OCI-LY3 (cell line): Measurements from ENCODE around the gene LRRC61.

Source experiments
- H2AFZ ChIP-seq: fragments of 200-600, 300-600 bp; shearing (Covaris generic); 2 replicates; pipeline ENCODE4 v1.6.0; 2014; ENCODE audit warnings: antibody characterized with exemption, low read depth, low read length
- H3K27ac ChIP-seq: fragments of 200-600, 300-600 bp; sonication (generic); 2 replicates; pipeline ENCODE4 v1.5.1; 2014; ENCODE audit warnings: mild to moderate bottlenecking, low read length, moderate library complexity, mixed read lengths
- H3K27me3 ChIP-seq: fragments of 200-600, 300-600 bp; sonication (generic); 2 replicates; pipeline ENCODE4 v1.6.1; 2014; ENCODE audit warnings: low read depth, low read length, mixed read lengths
- H3K36me3 ChIP-seq: fragments of 200-600, 300-600 bp; sonication (generic); replicated peaks from 2 replicates; pipeline ENCODE3; 2014; ENCODE audit warnings: low read depth, low read length, mixed read lengths
- H3K4me1 ChIP-seq: fragments of 300-600, 200-600 bp; sonication (generic); 2 replicates; pipeline ENCODE4 v1.6.1; 2014; ENCODE audit warnings: low read length, mixed read lengths
- H3K4me2 ChIP-seq: fragments of 200-600, 300-600 bp; sonication (generic); 2 replicates; pipeline ENCODE4 v1.6.1; 2014; ENCODE audit warnings: low read length, mixed read lengths
- H3K4me3 ChIP-seq: fragments of 300-600, 200-600 bp; sonication (generic); 2 replicates; pipeline ENCODE4 v1.5.1; 2014; ENCODE audit warnings: antibody characterized with exemption, mild to moderate bottlenecking, low read length, moderate library complexity
- H3K79me2 ChIP-seq: fragments of 300-600, 200-600 bp; shearing (Covaris generic); 2 replicates; pipeline ENCODE4 v1.6.1; 2014; ENCODE audit warnings: mild to moderate bottlenecking, low read length, mixed read lengths
- H3K9ac ChIP-seq: fragments of 300-600, 200-600 bp; shearing (Covaris generic); 2 replicates; pipeline ENCODE4 v1.6.0; 2014; ENCODE audit warnings: mild to moderate bottlenecking, low read length, moderate library complexity
- H3K9me3 ChIP-seq: fragments of 200-600, 300-600 bp; shearing (Covaris generic); 2 replicates; pipeline ENCODE4 v1.6.1; 2014; ENCODE audit warnings: low read length, mixed read lengths; ENCODE audit not compliant: insufficient read depth
- H4K20me1 ChIP-seq: fragments of 200-600, 300-600 bp; sonication (generic); 2 replicates; pipeline ENCODE4 v1.6.1; 2016; ENCODE audit warnings: low read length, mixed read lengths; ENCODE audit not compliant: insufficient read depth
- CTCF ChIP-seq: fragments of 200-600, 300-600 bp; sonication (generic); IDR thresholded peaks from 2 replicates; pipeline ENCODE4 v1.5.1; 2014; ENCODE audit warnings: antibody characterized with exemption, low read length, low read depth
- EZH2phosphoT487 ChIP-seq: fragments of 200-600 bp; shearing (Covaris generic); IDR thresholded peaks from 2 replicates; pipeline ENCODE4 v1.6.1; 2018; ENCODE audit warnings: antibody characterized with exemption, mixed run types, low read depth

LRRC61 gene

GRCh38 chr7:150317748-150318444 is 5.3 kb upstream of the LRRC61 start:
- Histone ChIP-seq H3K4me1 (peaks cover 52% of the 10 kb centered on the region), H3K9me3 (no peaks in the 10 kb centered on the region), H2AFZ (no peak overlapping the region), H3K27me3 (no peaks in the 10 kb centered on the region), H3K4me3 (no peak overlapping the region), H3K27ac (no peak overlapping the region), H3K9ac (no peak overlapping the region), H3K79me2 (peaks cover 20% of the 10 kb centered on the region), H3K4me2 (no peak overlapping the region), H4K20me1 (no peaks in the 10 kb centered on the region), H3K36me3 (peaks cover 20% of the 10 kb centered on the region)
- TF ChIP-seq EZH2phosphoT487 (no peak), CTCF (no peak)

GRCh38 chr7:150321788-150322113 is 1.4 kb upstream of the LRRC61 start:
- H3K9me3 ChIP-seq, result no peaks in the 10 kb centered on the region
- H3K79me2 ChIP-seq, result peaks cover 42% of the 10 kb centered on the region
- no peak for TF ChIP-seq CTCF
- TF ChIP-seq EZH2phosphoT487, result no peak
- H2AFZ ChIP-seq, result no peak overlapping the region
- H3K9ac ChIP-seq, result peak overlapping the region; percentile 94
- H4K20me1 ChIP-seq, result no peaks in the 10 kb centered on the region
- H3K4me1 ChIP-seq, result peaks cover 54% of the 10 kb centered on the region
- peak overlapping the region; percentile 84 for H3K4me2 ChIP-seq
- H3K27me3 ChIP-seq, result no peaks in the 10 kb centered on the region
- peak overlapping the region; percentile 88 for H3K4me3 ChIP-seq
- peaks cover 30% of the 10 kb centered on the region for H3K36me3 ChIP-seq
- H3K27ac ChIP-seq, result peak overlapping the region; percentile 80

GRCh38 chr7:150322114-150322832 is 882 bp upstream of the LRRC61 start:
- Histone ChIP-seq H4K20me1 (no peaks in the 10 kb centered on the region), H2AFZ (no peak overlapping the region), H3K4me3 (peak overlapping the region; percentile 88), H3K4me1 (peaks cover 57% of the 10 kb centered on the region), H3K36me3 (peaks cover 32% of the 10 kb centered on the region), H3K79me2 (peaks cover 42% of the 10 kb centered on the region), H3K4me2 (peak overlapping the region; percentile 84), H3K9me3 (no peaks in the 10 kb centered on the region), H3K9ac (peak overlapping the region; percentile 94), H3K27me3 (no peaks in the 10 kb centered on the region), H3K27ac (peak overlapping the region; percentile 80)
- no peak for TF ChIP-seq CTCF
- TF ChIP-seq EZH2phosphoT487, result no peak

GRCh38 chr7:150323682-150324372 is 672 bp downstream of the LRRC61 start:
- Histone ChIP-seq H3K4me3 (peak overlapping the region; percentile 88), H3K79me2 (peaks cover 42% of the 10 kb centered on the region), H3K4me2 (peak overlapping the region; percentile 84), H3K36me3 (peaks cover 32% of the 10 kb centered on the region), H3K27ac (peak overlapping the region; percentile 80), H3K27me3 (no peaks in the 10 kb centered on the region), H4K20me1 (no peaks in the 10 kb centered on the region), H3K9me3 (no peaks in the 10 kb centered on the region), H2AFZ (peak overlapping the region; percentile 62), H3K4me1 (peaks cover 49% of the 10 kb centered on the region), H3K9ac (peak overlapping the region; percentile 94)
- no peak for TF ChIP-seq EZH2phosphoT487
- TF ChIP-seq CTCF, result no peak
